Mucosa of stomach (tissue), 1 donor: ENCODE measurements around the gene NUDT3.
"Not testable (repeated sequence)": the region's sequence is repeated elsewhere in the genome, so short reads cannot be mapped to it uniquely, and the experiment has no call there.

Experiments used
- H3K27me3 ChIP-seq: one replicate; pipeline ENCODE4 v1.7.0; 2013; ENCODE audit warnings: mild to moderate bottlenecking, low read length; ENCODE audit not compliant: control insufficient read depth, insufficient read depth
- H3K36me3 ChIP-seq: one replicate; pipeline ENCODE4 v1.7.0; 2013; ENCODE audit warnings: low read length; ENCODE audit not compliant: control insufficient read depth, insufficient read depth
- H3K4me1 ChIP-seq: one replicate; pipeline ENCODE4 v1.7.0; 2013; ENCODE audit warnings: mild to moderate bottlenecking, low read length; ENCODE audit not compliant: control insufficient read depth, insufficient read depth
- H3K4me3 ChIP-seq: one replicate; pipeline ENCODE4 v1.7.0; 2013; ENCODE audit warnings: low read length
- H3K9ac ChIP-seq: one replicate; pipeline ENCODE4 v1.7.0; 2013; ENCODE audit warnings: mild to moderate bottlenecking, low read length, moderate library complexity
- H3K9me3 ChIP-seq: one replicate; pipeline ENCODE4 v1.7.0; 2013; ENCODE audit warnings: mild to moderate bottlenecking, low read length, moderate library complexity; ENCODE audit not compliant: control insufficient read depth
- donor health status: Pancreatic carcinoma.

NUDT3 gene

GRCh38 chr6:34362176-34362575 is 30.3 kb downstream of the NUDT3 start:
- H3K4me3 ChIP-seq = no peak overlapping the region
- H3K36me3 ChIP-seq = no peaks in the 10 kb centered on the region
- H3K27me3 ChIP-seq = no peaks in the 10 kb centered on the region
- H3K4me1 ChIP-seq = no peaks in the 10 kb centered on the region
- no peak overlapping the region for H3K9ac ChIP-seq
- H3K9me3 ChIP-seq = no peaks in the 10 kb centered on the region

GRCh38 chr6:34360556-34360955 is 31.9 kb downstream of the NUDT3 start:
- Histone ChIP-seq H3K27me3 (no peaks in the 10 kb centered on the region), H3K9ac (no peak overlapping the region), H3K36me3 (no peaks in the 10 kb centered on the region), H3K4me1 (no peaks in the 10 kb centered on the region), H3K9me3 (no peaks in the 10 kb centered on the region), H3K4me3 (no peak overlapping the region)

- no peaks in the 10 kb centered on the region for H3K27me3 ChIP-seq
- H3K4me3 ChIP-seq = no peak overlapping the region
- H3K36me3 ChIP-seq = no peaks in the 10 kb centered on the region
- H3K4me1 ChIP-seq = no peaks in the 10 kb centered on the region
- no peak overlapping the region for H3K9ac ChIP-seq
- no peaks in the 10 kb centered on the region for H3K9me3 ChIP-seq
Observed at GRCh38 chr6:34359418-34360158, 32.9 kb downstream of the NUDT3 start.

- Histone ChIP-seq H3K36me3 (no peaks in the 10 kb centered on the region), H3K9me3 (no peaks in the 10 kb centered on the region), H3K9ac (no peak overlapping the region), H3K4me1 (no peaks in the 10 kb centered on the region), H3K27me3 (no peaks in the 10 kb centered on the region), H3K4me3 (no peak overlapping the region)
Observed at GRCh38 chr6:34358389-34358905, 34.0 kb downstream of the NUDT3 start.

GRCh38 chr6:34357937-34358336 is 34.5 kb downstream of the NUDT3 start:
- Histone ChIP-seq H3K9me3 (no peaks in the 10 kb centered on the region), H3K36me3 (no peaks in the 10 kb centered on the region), H3K4me1 (no peaks in the 10 kb centered on the region), H3K27me3 (no peaks in the 10 kb centered on the region), H3K4me3 (no peak overlapping the region), H3K9ac (no peak overlapping the region)

- no peaks in the 10 kb centered on the region for H3K9me3 ChIP-seq
- no peaks in the 10 kb centered on the region for H3K4me1 ChIP-seq
- no peak overlapping the region for H3K9ac ChIP-seq
- no peak overlapping the region for H3K4me3 ChIP-seq
- H3K27me3 ChIP-seq = no peaks in the 10 kb centered on the region
- no peaks in the 10 kb centered on the region for H3K36me3 ChIP-seq
Observed at GRCh38 chr6:34355889-34356288, 36.6 kb downstream of the NUDT3 start.

GRCh38 chr6:34354230-34354629 is 38.2 kb downstream of the NUDT3 start:
- not testable (repeated sequence) for H3K36me3 ChIP-seq, H3K4me1 ChIP-seq, H3K9me3 ChIP-seq, H3K27me3 ChIP-seq, H3K9ac ChIP-seq, H3K4me3 ChIP-seq

GRCh38 chr6:34353530-34353929 is 38.9 kb downstream of the NUDT3 start:
- H3K9ac ChIP-seq, H3K9me3 ChIP-seq, H3K36me3 ChIP-seq, H3K4me3 ChIP-seq, H3K4me1 ChIP-seq, H3K27me3 ChIP-seq: not testable (repeated sequence)

- Histone ChIP-seq H3K4me3 (no peak overlapping the region), H3K9ac (no peak overlapping the region), H3K9me3 (no peaks in the 10 kb centered on the region), H3K4me1 (peaks cover under 1% of the 10 kb centered on the region), H3K36me3 (no peaks in the 10 kb centered on the region), H3K27me3 (no peaks in the 10 kb centered on the region)
Observed at GRCh38 chr6:34352305-34352937, 40.0 kb downstream of the NUDT3 start.

GRCh38 chr6:34350934-34351217 is 41.6 kb downstream of the NUDT3 start:
- Histone ChIP-seq H3K9ac (no peak overlapping the region), H3K9me3 (no peaks in the 10 kb centered on the region), H3K36me3 (no peaks in the 10 kb centered on the region), H3K4me3 (no peak overlapping the region), H3K27me3 (no peaks in the 10 kb centered on the region), H3K4me1 (peaks cover 4% of the 10 kb centered on the region)

GRCh38 chr6:34350137-34350933 is 42.1 kb downstream of the NUDT3 start:
- Histone ChIP-seq H3K9me3 (no peaks in the 10 kb centered on the region), H3K9ac (no peak overlapping the region), H3K4me3 (no peak overlapping the region), H3K4me1 (peaks cover 4% of the 10 kb centered on the region), H3K36me3 (no peaks in the 10 kb centered on the region), H3K27me3 (no peaks in the 10 kb centered on the region)

GRCh38 chr6:34349211-34349610 is 43.3 kb downstream of the NUDT3 start:
- Histone ChIP-seq H3K4me3 (no peak overlapping the region), H3K9ac (no peak overlapping the region), H3K9me3 (no peaks in the 10 kb centered on the region), H3K36me3 (no peaks in the 10 kb centered on the region), H3K4me1 (peaks cover 4% of the 10 kb centered on the region), H3K27me3 (no peaks in the 10 kb centered on the region)
